ENCODE results near the gene TRIM54. TPM values are rescaled to one million over a fixed set of nuclear protein-coding genes. Genes with fewer than 3 reads are reported as not detected.
"Not testable (repeated sequence)": the region's sequence is repeated elsewhere in the genome, so short reads cannot be mapped to it uniquely, and the experiment has no call there.

Gene TRIM54
- total RNA-seq, 1 donor from 2014 or later: not detected

DNA sequence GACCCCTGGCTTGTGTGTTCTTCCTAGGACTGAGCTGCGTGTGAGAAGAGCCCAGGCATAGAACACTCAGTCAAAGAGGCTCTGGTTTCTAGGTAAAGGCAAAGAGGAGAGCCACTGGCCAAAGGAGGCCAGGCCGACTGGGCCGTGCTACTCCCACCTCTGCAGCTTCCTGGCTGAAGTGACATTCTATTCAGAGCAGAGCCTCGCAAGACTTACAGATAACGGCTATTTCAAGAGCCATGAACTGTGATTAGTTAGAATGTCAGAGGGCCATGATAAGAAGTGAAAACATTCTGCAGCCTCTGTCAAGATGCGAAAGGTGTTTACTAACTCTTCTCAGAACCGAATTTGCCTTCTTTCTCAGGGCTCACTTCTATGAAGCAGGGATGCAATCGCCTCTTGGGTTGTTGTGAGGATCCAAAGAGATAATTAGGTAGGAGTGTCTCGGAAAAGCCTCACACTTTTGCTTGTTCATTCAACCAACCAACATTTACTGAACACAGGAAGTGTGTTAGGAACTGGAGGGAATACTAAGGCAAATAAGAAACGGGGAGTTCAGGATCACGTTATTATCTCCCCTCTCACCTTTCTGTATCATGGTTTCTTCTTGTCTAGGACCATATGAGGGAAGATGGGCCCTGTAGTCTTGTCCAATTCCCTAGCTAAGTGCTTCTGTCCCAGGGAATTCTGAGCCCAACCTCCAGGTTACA lies 10.4 kb upstream of the TRIM54 start:
- peaks cover 28% of the 10 kb centered on the region for H3K27me3 ChIP-seq
- DNase-seq (no peak), ATAC-seq (no peak)
- no peak overlapping the region for H3K4me3 ChIP-seq
- TF ChIP-seq, protein P1, sequence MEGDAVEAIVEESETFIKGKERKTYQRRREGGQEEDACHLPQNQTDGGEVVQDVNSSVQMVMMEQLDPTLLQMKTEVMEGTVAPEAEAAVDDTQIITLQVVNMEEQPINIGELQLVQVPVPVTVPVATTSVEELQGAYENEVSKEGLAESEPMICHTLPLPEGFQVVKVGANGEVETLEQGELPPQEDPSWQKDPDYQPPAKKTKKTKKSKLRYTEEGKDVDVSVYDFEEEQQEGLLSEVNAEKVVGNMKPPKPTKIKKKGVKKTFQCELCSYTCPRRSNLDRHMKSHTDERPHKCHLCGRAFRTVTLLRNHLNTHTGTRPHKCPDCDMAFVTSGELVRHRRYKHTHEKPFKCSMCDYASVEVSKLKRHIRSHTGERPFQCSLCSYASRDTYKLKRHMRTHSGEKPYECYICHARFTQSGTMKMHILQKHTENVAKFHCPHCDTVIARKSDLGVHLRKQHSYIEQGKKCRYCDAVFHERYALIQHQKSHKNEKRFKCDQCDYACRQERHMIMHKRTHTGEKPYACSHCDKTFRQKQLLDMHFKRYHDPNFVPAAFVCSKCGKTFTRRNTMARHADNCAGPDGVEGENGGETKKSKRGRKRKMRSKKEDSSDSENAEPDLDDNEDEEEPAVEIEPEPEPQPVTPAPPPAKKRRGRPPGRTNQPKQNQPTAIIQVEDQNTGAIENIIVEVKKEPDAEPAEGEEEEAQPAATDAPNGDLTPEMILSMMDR (IDR thresholded peaks at IDR 0.05): no peak
- H3K36me3 ChIP-seq: no peaks in the 10 kb centered on the region
- H3K9me3 ChIP-seq: no peaks in the 10 kb centered on the region
- H3K4me1 ChIP-seq: no peaks in the 10 kb centered on the region
- intact Hi-C loops (cut with DNase I): no loop called here
- H3K27ac ChIP-seq: no peak overlapping the region

DNA sequence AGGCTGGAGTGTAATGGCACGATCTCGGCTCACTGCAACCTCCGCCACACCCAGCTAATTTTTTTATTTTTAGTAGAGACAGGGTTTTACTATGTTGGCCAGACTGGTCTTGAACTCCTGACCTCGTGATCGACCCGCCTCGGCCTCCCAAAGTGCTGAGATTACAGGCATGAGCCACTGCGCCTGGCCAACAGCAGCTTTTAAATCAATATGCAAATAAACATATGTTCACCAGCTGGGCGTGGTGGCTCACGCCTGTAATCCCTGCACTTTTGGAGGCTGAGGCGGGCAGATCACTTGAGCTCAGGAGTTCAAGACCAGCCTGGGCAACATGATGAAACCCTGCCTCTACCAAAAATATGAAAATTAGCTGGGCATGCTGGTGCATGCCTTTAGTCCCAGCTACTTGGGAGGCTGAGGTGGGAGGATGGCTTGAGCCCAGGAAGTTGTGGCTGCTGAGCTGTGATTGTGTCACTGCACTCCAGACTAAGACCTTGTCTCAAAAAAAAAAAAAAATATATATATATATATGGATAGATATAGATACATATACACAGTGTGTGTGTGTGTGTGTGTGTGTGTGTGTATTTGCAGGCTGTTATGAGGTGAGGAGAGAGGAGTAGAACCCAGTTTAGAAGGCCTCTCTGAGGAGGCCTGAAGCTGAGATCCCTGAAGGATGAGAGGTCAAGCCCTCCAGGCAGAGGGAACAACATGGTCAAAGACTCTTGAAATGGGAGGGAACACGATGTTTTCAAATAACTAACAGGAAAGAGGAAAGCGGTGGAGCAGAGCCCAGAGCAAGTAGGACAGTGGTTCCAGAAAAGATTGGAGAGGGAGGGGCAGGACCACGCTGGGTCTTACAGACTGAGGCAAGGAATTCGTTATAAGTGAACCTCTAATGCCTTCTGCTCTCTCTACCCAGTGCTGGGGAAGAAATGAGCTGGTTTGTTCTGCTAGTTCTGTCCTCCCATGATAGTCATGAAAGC lies 9.4 kb upstream of the TRIM54 start:
- peak; percentile 48 for ATAC-seq
- H3K36me3 ChIP-seq; H3K27ac ChIP-seq; DNase-seq; H3K4me1 ChIP-seq; H3K9me3 ChIP-seq; H3K4me3 ChIP-seq; intact Hi-C loops (cut with DNase I): not testable (repeated sequence)
- H3K27me3 ChIP-seq: peaks cover 19% of the 10 kb centered on the region

DNA sequence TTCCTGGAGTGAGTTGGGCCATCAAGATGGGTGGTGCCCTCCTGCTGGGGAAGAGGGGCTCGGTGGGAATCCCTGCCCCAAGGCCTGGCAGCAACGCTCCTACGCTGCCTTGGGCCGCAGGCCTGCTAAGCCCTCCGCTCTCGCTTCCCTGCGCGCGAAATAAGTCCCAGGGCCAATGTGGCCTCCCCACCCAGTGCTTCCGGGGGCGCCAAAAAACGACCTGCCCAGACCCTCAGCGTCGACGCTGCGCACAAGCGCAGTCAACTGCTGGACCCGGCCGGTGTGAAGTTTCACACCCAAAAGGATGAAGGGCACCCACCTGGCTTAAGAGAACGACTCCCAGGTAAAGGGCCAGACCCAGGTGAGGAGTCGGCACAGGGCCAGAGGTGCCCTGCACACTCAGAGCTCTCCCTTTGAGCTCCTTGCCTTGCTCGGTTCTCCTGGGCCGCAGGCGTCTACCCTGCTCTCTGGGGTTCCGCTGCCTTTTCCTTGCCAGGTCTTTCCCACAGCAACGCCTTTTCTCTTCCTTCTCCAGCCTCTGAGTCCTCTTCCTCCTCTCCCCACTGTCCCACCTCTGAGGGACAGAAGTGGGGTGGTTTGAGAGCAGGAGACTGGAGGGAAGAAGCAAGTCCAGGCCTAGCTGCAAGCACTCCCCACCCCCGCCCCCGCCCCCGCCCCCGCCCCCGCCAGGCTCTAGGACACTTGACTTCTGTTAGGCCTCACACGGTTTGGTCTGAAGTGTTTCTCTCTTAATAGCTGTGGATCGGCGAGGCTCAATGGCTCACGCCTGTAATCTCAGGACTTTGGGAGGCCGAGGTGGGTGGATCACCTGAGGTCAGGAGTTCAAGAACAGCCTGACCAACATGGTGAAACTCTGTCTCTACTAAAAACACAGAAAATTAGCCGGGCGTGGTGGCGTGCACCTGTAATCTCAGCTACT lies 6.7 kb upstream of the TRIM54 start, which contains the start of gene DNAJC5G:
Gene DNAJC5G, plus strand, starts transcription at position 223 of the 940 bp plus-strand sequence. CDS start 1,296 bp downstream, outside the sequence.
- DNase-seq: no peak
- ATAC-seq: peak; percentile 74
- Histone ChIP-seq H3K4me3 (no peak within 1 kb of the TSS), H3K36me3 (no peaks in the 10 kb centered on the region), H3K27ac (no peak within 1 kb of the TSS), H3K4me1 (no peaks in the 10 kb centered on the region), H3K9me3 (no peaks in the 10 kb centered on the region), H3K27me3 (peaks cover 3% of the 10 kb centered on the region)
- intact Hi-C loops (cut with DNase I): no loop called here
- TF ChIP-seq, protein P1 (IDR thresholded peaks at IDR 0.05): no peak

DNA sequence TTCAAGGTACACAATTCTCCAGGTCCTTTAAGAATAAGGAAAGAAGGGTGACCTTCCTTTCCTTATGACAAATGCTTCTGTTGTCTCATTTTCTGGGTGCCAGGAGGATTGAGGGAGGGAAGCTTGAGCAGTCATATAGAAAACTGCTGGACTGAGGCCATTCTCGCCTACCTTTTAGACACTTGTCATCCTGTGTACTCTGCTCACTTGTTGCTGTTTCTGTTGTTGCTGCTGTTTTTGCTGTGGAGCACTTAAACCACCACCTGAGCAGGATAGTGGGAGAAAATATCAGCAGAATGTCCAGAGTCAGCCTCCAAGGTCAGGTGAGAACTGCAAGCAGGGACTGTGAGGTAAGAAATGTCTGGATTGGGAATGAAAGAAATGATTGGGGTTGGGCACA lies 4.2 kb upstream of the TRIM54 start:
- H3K27ac ChIP-seq: no peak overlapping the region
- intact Hi-C loops (cut with DNase I): no loop called here

DNA sequence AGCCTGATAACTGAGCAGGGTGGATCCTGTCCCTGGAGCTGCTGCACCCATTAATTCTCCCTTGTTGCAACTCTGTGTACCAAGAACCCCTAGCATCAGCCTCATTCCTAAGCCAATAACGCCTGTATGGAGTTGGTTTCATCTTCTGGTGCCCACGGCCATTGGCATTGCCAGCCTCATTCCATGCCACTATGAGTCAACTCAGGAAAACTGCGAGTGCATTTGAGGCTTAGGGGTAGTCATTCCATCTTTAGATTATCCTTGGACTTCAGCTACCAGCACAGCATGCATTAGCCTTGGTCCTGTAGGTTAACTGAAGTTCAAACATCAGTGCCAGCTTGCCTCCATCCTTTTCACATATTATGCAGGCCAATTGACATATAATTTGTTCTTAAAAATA lies 1.4 kb upstream of the TRIM54 start:
- Histone ChIP-seq H3K4me1 (no peaks in the 10 kb centered on the region), H3K36me3 (no peaks in the 10 kb centered on the region), H3K27me3 (peaks cover 5% of the 10 kb centered on the region), H3K27ac (no peak overlapping the region), H3K9me3 (no peaks in the 10 kb centered on the region), H3K4me3 (no peak overlapping the region)
- DNase-seq: no peak
- no peak for ATAC-seq
- TF ChIP-seq, protein P1 (IDR thresholded peaks at IDR 0.05): no peak
- intact Hi-C loops (cut with DNase I): no loop called here

More for the DNA sequence above, 4.2 kb upstream of the TRIM54 start:
- no peak for ATAC-seq
- no peak for DNase-seq
- no peaks in the 10 kb centered on the region for H3K36me3 ChIP-seq
- H3K4me1 ChIP-seq: no peaks in the 10 kb centered on the region
- peaks cover 5% of the 10 kb centered on the region for H3K27me3 ChIP-seq
- no peaks in the 10 kb centered on the region for H3K9me3 ChIP-seq
- H3K4me3 ChIP-seq: no peak overlapping the region
- TF ChIP-seq, protein P1 (IDR thresholded peaks at IDR 0.05): no peak

Measured in upper lobe of right lung (tissue), 1 donor.